GM21423 (cell line): ENCODE measurements around the gene GAK.
"Not testable (repeated sequence)": the region's sequence is repeated elsewhere in the genome, so short reads cannot be mapped to it uniquely, and the experiment has no call there.

ENCODE experiments used
- ATAC-seq: cut with Tn5 transposase; IDR thresholded peaks from one replicate; pipeline ENCODE4 v1.9.1; 2021; ENCODE audit warnings: mild to moderate bottlenecking, moderate library complexity; ENCODE audit not compliant: unreplicated experiment

GAK gene

GRCh38 chr4:931960-932712 is at the start of gene GAK, which contains the start of gene TMEM175:
GAK (minus strand) TSS chr4:932316; CDS start chr4:932187, 129 bp downstream.
TMEM175 (plus strand) TSS chr4:932460; CDS start chr4:947740, 15,280 bp downstream.
- ATAC-seq: peak; percentile 89

- ATAC-seq: no peak
Measured at GRCh38 chr4:978957-979701, 47.0 kb upstream of the GAK start.

GRCh38 chr4:976016-976415 is 43.9 kb upstream of the GAK start:
- ATAC-seq: not testable (repeated sequence)

- no peak for ATAC-seq
Measured at GRCh38 chr4:974668-975067, 42.6 kb upstream of the GAK start.

GRCh38 chr4:973431-974397 is 41.6 kb upstream of the GAK start, which contains the start of gene DGKQ:
DGKQ (minus strand) TSS chr4:973569; CDS start chr4:973482, 87 bp downstream.
- ATAC-seq: peak; percentile 64

GRCh38 chr4:972651-973424 is 40.7 kb upstream of the GAK start:
- peak; percentile 38 for ATAC-seq

- no peak for ATAC-seq
Measured at GRCh38 chr4:971666-972500, 39.8 kb upstream of the GAK start.

- ATAC-seq: no peak
Measured at GRCh38 chr4:970854-971520, 38.9 kb upstream of the GAK start.

- no peak for ATAC-seq
Measured at GRCh38 chr4:970046-970745, 38.1 kb upstream of the GAK start.

- no peak for ATAC-seq
Measured at GRCh38 chr4:968621-969394, 36.7 kb upstream of the GAK start.

GRCh38 chr4:968221-968620 is 36.1 kb upstream of the GAK start:
- no peak for ATAC-seq

GRCh38 chr4:967113-968104 is 35.3 kb upstream of the GAK start:
- ATAC-seq: no peak

- ATAC-seq: no peak
Measured at GRCh38 chr4:966266-967112, 34.4 kb upstream of the GAK start.

- ATAC-seq: no peak
Measured at GRCh38 chr4:965766-966134, 33.6 kb upstream of the GAK start.

- no peak for ATAC-seq
Measured at GRCh38 chr4:965048-965765, 33.1 kb upstream of the GAK start.
